H9 (cell line): Measurements from ENCODE around the gene TBC1D30. TPM values are rescaled to one million over a fixed set of nuclear protein-coding genes. Genes with fewer than 3 reads are reported as not detected.

Experiments
- DNase-seq: peaks from one replicate; pipeline ENCODE4 v3.0.0-alpha.2; 2017
- H2AFZ ChIP-seq: one replicate; pipeline ENCODE4 v1.6.1; 2013; ENCODE audit warnings: mild to moderate bottlenecking, low read length, control low read depth, moderate library complexity
- H2AK5ac ChIP-seq: 2 replicates; pipeline ENCODE4 v1.6.1; 2013; ENCODE audit warnings: low read length, control low read depth, mixed read lengths; ENCODE audit not compliant: insufficient read length
- H2BK120ac ChIP-seq: one replicate; pipeline ENCODE4 v1.6.1; 2013; ENCODE audit warnings: low read depth, mild to moderate bottlenecking, low read length, control low read depth, inconsistent platforms; ENCODE audit not compliant: poor library complexity, severe bottlenecking
- H2BK12ac ChIP-seq: 2 replicates; pipeline ENCODE4 v1.6.1; 2013; ENCODE audit warnings: low read length, control low read depth, mixed read lengths, low read depth; ENCODE audit not compliant: insufficient read length
- H2BK15ac ChIP-seq: 2 replicates; pipeline ENCODE4 v1.6.1; 2013; ENCODE audit warnings: low read depth, low read length, control low read depth
- H2BK20ac ChIP-seq: one replicate; pipeline ENCODE4 v1.6.1; 2013; ENCODE audit warnings: low read depth, mild to moderate bottlenecking, low read length, control low read depth, inconsistent platforms; ENCODE audit not compliant: poor library complexity, severe bottlenecking
- H2BK5ac ChIP-seq: 2 replicates; pipeline ENCODE4 v1.6.1; 2013; ENCODE audit warnings: low read length, control low read depth, mixed read lengths; ENCODE audit not compliant: insufficient read length
- H3K14ac ChIP-seq: 2 replicates; pipeline ENCODE4 v1.6.1; 2013; ENCODE audit warnings: low read length, control low read depth; ENCODE audit not compliant: insufficient read depth
- H3K18ac ChIP-seq: 2 replicates; pipeline ENCODE4 v1.6.1; 2013; ENCODE audit warnings: low read depth, mild to moderate bottlenecking, mixed read lengths, low read length, control low read depth; ENCODE audit not compliant: insufficient read length
- H3K23ac ChIP-seq: 2 replicates; pipeline ENCODE4 v1.6.1; 2013; ENCODE audit warnings: low read length, control low read depth, mixed read lengths, low read depth; ENCODE audit not compliant: insufficient read length
- H3K23me2 ChIP-seq: 2 replicates; pipeline ENCODE4 v1.6.1; 2013; ENCODE audit warnings: low read depth, mild to moderate bottlenecking, mixed read lengths, low read length, control low read depth; ENCODE audit not compliant: insufficient read length, poor library complexity, severe bottlenecking
- H3K27ac ChIP-seq: 2 replicates; pipeline ENCODE4 v1.5.1; 2013; ENCODE audit warnings: low read length, control low read depth, mixed read lengths, low read depth; ENCODE audit not compliant: insufficient read length
- H3K27me3 ChIP-seq: 2 replicates; pipeline ENCODE4 v1.6.1; 2013; ENCODE audit warnings: low read length, control low read depth, inconsistent platforms; ENCODE audit not compliant: insufficient read depth
- H3K4ac ChIP-seq: 2 replicates; pipeline ENCODE4 v1.6.1; 2013; ENCODE audit warnings: low read depth, mild to moderate bottlenecking, control low read depth, inconsistent platforms, low read length, moderate library complexity
- H3K4me1 ChIP-seq: 2 replicates; pipeline ENCODE4 v1.6.1; 2013; ENCODE audit warnings: low read length, control low read depth, inconsistent platforms; ENCODE audit not compliant: insufficient read depth
- H3K4me2 ChIP-seq: 2 replicates; pipeline ENCODE4 v1.6.1; 2013; ENCODE audit warnings: low read length, control low read depth, mixed read lengths; ENCODE audit not compliant: insufficient read length, insufficient read depth
- H3K56ac ChIP-seq: 2 replicates; pipeline ENCODE4 v1.6.1; 2013; ENCODE audit warnings: low read depth, mild to moderate bottlenecking, mixed read lengths, low read length, control low read depth; ENCODE audit not compliant: insufficient read length
- H3K79me1 ChIP-seq: 2 replicates; pipeline ENCODE4 v1.6.1; 2013; ENCODE audit warnings: low read depth, mild to moderate bottlenecking, moderate library complexity, low read length, control low read depth, inconsistent platforms; ENCODE audit not compliant: insufficient read depth, poor library complexity, severe bottlenecking
- H3K79me2 ChIP-seq: 2 replicates; pipeline ENCODE4 v1.6.1; 2013; ENCODE audit warnings: low read length, control low read depth, inconsistent platforms; ENCODE audit not compliant: insufficient read depth
- H3K9ac ChIP-seq: 2 replicates; pipeline ENCODE4 v1.6.1; 2013; ENCODE audit warnings: low read length, control low read depth, mixed read lengths; ENCODE audit not compliant: insufficient read length; ENCODE audit errors: extremely low read depth
- H3K9me3 ChIP-seq: one replicate; pipeline ENCODE4 v1.6.1; 2013; ENCODE audit warnings: low read depth, low read length, inconsistent platforms; ENCODE audit not compliant: control insufficient read depth
- H3T11ph ChIP-seq: one replicate; pipeline ENCODE4 v1.6.1; 2013; ENCODE audit warnings: mild to moderate bottlenecking, low read length, control low read depth, inconsistent platforms
- H4K20me1 ChIP-seq: one replicate; pipeline ENCODE4 v1.6.1; 2013; ENCODE audit not compliant: control insufficient read depth, insufficient read length, insufficient read depth
- H4K5ac ChIP-seq: 2 replicates; pipeline ENCODE4 v1.6.1; 2013; ENCODE audit warnings: low read depth, mild to moderate bottlenecking, mixed read lengths, low read length, control low read depth; ENCODE audit not compliant: insufficient read length
- H4K8ac ChIP-seq: replicated peaks from 2 replicates; pipeline ENCODE4 v1.6.1; 2013; ENCODE audit warnings: low read length, control low read depth, mixed read lengths, low read depth; ENCODE audit not compliant: insufficient read length
- H4K91ac ChIP-seq: 2 replicates; pipeline ENCODE4 v1.6.1; 2013; ENCODE audit warnings: low read depth, mild to moderate bottlenecking, moderate library complexity, mixed read lengths, low read length, control low read depth; ENCODE audit not compliant: insufficient read length
- H3K27ac Mint-ChIP-seq, 3 experiments: 2 replicates in 2 of 3; 3 replicates in 1 of 3; pipeline ENCODE4 v1.8.0; 2020 to 2021; ENCODE audit warnings: mixed read lengths in 3 of 3, mild to moderate bottlenecking in 1 of 3, moderate library complexity in 1 of 3
- H3K27me3 Mint-ChIP-seq: 2 replicates; pipeline ENCODE4 v1.8.0; 2021; ENCODE audit warnings: low read depth, mild to moderate bottlenecking, moderate library complexity, mixed read lengths
- H3K36me3 Mint-ChIP-seq, 3 experiments: 2 replicates in 2 of 3; 3 replicates in 1 of 3; pipeline ENCODE4 v1.8.0; 2020 to 2021; ENCODE audit warnings: low read depth in 3 of 3, mixed read lengths in 3 of 3; ENCODE audit not compliant: insufficient read depth in 1 of 3
- H3K4me1 Mint-ChIP-seq, 2 experiments: 2 replicates each; pipeline ENCODE4 v1.8.0; 2020; ENCODE audit warnings: mixed read lengths in 2 of 2
- H3K4me3 Mint-ChIP-seq, 2 experiments: 2 replicates in 1 of 2; 3 replicates in 1 of 2; pipeline ENCODE4 v1.8.0; 2020 to 2021; ENCODE audit warnings: mild to moderate bottlenecking in 2 of 2, mixed read lengths in 2 of 2, moderate library complexity in 1 of 2
- H3K9me3 Mint-ChIP-seq, 2 experiments: 2 replicates in 1 of 2; 3 replicates in 1 of 2; pipeline ENCODE4 v1.8.0; 2020; ENCODE audit warnings: mild to moderate bottlenecking in 2 of 2, mixed read lengths in 2 of 2, moderate library complexity in 1 of 2
- WGBS: extraction: QIAGEN DNeasy Blood & Tissue Kit; methylation state at CpG from one replicate; pipeline ENCODE4 v1.1.7; 2013; ENCODE audit warnings: missing lambda C conversion rate, low lambda C conversion rate, mixed read lengths; ENCODE audit not compliant: insufficient read length; ENCODE audit errors: extremely low coverage; 5-methylcytosine and 5-hydroxymethylcytosine counted together
- total RNA-seq: library from RNA; stranded (reverse); gene quantifications from 2 replicates; pipeline ENCODE4 v1.2.1, GENCODE V29; 2021
- TF ChIP-seq, protein P1 (sequence below): fragments of 200-600 bp; sonication (generic); conservative IDR thresholded peaks from 3 replicates; pipeline ENCODE4 v1.8.0; 2021; ENCODE audit warnings: antibody characterized with exemption, mild to moderate bottlenecking

TBC1D30 gene
- total RNA-seq, 1 experiment from 2014 or later, result 1.6 TPM

DNA sequence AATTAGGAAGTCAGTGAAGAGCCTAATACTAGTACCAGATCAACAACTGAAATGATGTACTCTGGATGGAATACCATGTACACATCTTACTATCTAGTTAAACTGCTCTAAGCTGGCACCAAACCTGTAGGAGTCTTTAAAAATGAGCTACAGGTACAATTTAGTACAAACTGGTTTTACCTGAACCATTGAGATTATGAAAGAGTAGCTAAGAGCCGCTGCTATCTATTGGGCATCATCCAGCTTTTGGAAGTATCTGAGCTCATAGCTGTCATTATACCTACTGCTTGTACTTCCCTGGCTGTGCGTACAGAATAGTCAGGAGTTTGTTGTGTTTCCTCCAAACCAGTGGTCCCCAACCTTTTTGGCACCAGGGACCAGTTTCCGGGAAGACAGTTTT is 12.4 kb downstream of the TBC1D30 start:
- H2BK120ac ChIP-seq, result no peak overlapping the region
- no peak overlapping the region for H2AK5ac ChIP-seq
- no peak overlapping the region for H2BK5ac ChIP-seq
- H3K27ac ChIP-seq, result no peak overlapping the region
- H3K23me2 ChIP-seq, result no peaks in the 10 kb centered on the region
- H4K20me1 ChIP-seq, result no peaks in the 10 kb centered on the region
- Mint-ChIP-seq H3K36me3 (peaks cover 0 to 8% (median 5%) of the 10 kb centered on the region in 3 experiments; a peak in 5 of 7 replicates), H3K9me3 (peaks cover 0 to 3% of the 10 kb centered on the region in 2 experiments; a peak in 1 of 5 replicates), H3K4me1 (peaks cover 5% of the 10 kb centered on the region in 2 experiments), H3K27ac (no peak overlapping the region), H3K27me3 (peaks cover 3% of the 10 kb centered on the region), H3K4me3 (no peak overlapping the region)
- no peak overlapping the region for H3K23ac ChIP-seq
- no peak overlapping the region for H3K18ac ChIP-seq
- H2BK20ac ChIP-seq, result no peak overlapping the region
- H4K8ac ChIP-seq, result no peak overlapping the region
- no peaks in the 10 kb centered on the region for H3K27me3 ChIP-seq
- no peak overlapping the region for H2BK12ac ChIP-seq
- TF ChIP-seq, protein P1, sequence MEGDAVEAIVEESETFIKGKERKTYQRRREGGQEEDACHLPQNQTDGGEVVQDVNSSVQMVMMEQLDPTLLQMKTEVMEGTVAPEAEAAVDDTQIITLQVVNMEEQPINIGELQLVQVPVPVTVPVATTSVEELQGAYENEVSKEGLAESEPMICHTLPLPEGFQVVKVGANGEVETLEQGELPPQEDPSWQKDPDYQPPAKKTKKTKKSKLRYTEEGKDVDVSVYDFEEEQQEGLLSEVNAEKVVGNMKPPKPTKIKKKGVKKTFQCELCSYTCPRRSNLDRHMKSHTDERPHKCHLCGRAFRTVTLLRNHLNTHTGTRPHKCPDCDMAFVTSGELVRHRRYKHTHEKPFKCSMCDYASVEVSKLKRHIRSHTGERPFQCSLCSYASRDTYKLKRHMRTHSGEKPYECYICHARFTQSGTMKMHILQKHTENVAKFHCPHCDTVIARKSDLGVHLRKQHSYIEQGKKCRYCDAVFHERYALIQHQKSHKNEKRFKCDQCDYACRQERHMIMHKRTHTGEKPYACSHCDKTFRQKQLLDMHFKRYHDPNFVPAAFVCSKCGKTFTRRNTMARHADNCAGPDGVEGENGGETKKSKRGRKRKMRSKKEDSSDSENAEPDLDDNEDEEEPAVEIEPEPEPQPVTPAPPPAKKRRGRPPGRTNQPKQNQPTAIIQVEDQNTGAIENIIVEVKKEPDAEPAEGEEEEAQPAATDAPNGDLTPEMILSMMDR, result no peak
- no peak overlapping the region for H3K56ac ChIP-seq
- H3K4me1 ChIP-seq, result no peaks in the 10 kb centered on the region
- WGBS, result no CpG with 5 or more reads among the region's 3 CpGs
- no peak for DNase-seq
- H3K4ac ChIP-seq, result no peak overlapping the region
- no peak overlapping the region for H4K91ac ChIP-seq
- H3T11ph ChIP-seq, result no peak overlapping the region
- no peak overlapping the region for H3K4me2 ChIP-seq
- no peaks in the 10 kb centered on the region for H3K79me2 ChIP-seq
- H3K79me1 ChIP-seq, result no peaks in the 10 kb centered on the region
- H4K5ac ChIP-seq, result no peak overlapping the region
- no peak overlapping the region for H2AFZ ChIP-seq
- no peak overlapping the region for H3K9ac ChIP-seq
- no peaks in the 10 kb centered on the region for H3K9me3 ChIP-seq
- H3K14ac ChIP-seq, result no peak overlapping the region
- no peak overlapping the region for H2BK15ac ChIP-seq
